DMS 273 (cell line): ENCODE measurements around the gene SPSB2.
A peak's percentile ranks its signal among the peaks of the same experiment; 100 is the strongest.
"Not testable (repeated sequence)": the region's sequence is repeated elsewhere in the genome, so short reads cannot be mapped to it uniquely, and the experiment has no call there.

Experiments used
- DNase-seq: peaks from one replicate; lab custom pipeline; 2025; ENCODE audit not compliant: unreplicated experiment; lab: John Stamatoyannopoulos, UW

Gene SPSB2, protein sequence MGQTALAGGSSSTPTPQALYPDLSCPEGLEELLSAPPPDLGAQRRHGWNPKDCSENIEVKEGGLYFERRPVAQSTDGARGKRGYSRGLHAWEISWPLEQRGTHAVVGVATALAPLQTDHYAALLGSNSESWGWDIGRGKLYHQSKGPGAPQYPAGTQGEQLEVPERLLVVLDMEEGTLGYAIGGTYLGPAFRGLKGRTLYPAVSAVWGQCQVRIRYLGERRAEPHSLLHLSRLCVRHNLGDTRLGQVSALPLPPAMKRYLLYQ

DNA sequence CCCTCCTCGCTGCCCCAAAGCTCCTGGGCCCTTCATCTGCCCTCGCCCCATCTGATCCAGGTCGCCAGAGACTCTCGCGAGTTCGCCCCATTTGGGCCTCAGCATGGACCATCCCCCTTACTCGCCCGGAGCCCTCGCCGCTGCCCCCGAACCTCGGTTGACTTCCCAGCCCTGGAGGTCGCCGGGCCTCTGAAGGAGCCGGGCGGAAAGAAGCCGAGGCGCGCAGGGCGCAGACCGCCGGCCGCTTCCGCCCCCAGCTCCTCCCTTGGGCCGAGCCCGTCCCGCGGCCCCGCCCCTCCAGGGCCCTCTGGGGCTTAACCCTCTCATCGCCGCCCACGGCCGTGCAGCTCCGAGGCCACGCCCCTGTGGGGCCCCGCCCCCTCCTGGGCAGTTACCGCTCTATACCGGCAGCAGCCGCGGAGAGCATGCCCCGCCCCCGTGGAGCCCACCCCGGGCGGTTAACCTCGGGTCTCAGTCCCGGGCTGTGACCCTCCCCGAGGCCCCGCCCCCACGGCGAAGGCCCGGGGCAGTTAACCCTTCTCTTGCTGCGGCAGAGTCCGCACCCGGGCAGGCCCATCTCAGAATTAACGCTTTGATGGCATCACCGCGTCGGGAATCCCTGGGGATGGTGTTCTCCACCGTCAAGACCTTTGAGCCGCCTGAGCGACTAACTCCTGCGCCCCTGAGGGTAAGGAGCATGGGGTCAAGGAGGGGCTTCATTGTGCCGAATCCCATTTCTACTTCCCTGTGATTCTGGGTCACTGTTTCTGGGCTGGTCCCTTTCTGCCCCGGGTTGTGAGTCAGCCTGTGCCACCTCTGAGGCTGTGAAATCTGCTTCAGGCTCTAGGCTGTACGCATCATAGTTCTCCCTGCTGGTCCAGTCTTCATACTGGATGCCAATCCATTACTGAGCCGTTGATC lies at the start of gene SPSB2:
SPSB2 (minus strand) TSS at position 210 of the 921 bp plus-strand sequence. CDS start 402 bp downstream, outside the sequence.
- DNase-seq, result peak; percentile 97

GRCh38 chr12:6921996-6922946 lies 49.2 kb upstream of the SPSB2 start:
- DNase-seq, result no peak

DNA sequence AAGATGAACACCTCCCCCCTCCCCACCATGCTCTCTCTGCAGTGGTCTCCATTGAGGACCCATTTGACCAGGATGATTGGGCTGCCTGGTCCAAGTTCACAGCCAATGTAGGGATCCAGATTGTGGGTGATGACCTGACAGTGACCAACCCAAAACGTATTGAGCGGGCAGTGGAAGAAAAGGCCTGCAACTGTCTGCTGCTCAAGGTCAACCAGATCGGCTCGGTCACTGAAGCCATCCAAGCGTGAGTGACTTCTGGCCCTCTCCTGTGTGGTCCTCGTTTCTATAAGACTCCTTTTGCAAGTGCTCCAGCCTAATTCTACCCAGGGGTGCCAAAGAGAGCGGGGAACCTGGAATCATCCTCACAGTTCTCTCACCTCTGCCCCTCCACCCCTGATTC lies 48.4 kb upstream of the SPSB2 start:
- no peak for DNase-seq

DNA sequence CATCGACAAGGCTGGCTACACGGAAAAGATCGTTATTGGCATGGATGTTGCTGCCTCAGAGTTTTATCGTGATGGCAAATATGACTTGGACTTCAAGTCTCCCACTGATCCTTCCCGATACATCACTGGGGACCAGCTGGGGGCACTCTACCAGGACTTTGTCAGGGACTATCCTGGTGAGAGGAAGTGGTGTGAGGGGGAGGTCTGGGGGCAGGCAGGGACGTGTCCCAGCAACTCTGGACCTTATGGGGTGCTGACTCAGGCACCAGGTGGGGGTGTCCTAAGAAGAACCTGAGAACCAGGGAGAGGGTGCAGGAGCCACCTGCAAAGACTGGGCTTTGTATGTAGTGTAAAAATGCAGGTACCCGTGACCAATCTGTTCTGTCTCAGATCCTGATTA lies 46.5 kb upstream of the SPSB2 start:
- no peak for DNase-seq

GRCh38 chr12:6917491-6918231 lies 44.6 kb upstream of the SPSB2 start:
- no peak for DNase-seq

GRCh38 chr12:6916426-6917200 lies 43.5 kb upstream of the SPSB2 start:
- no peak for DNase-seq

DNA sequence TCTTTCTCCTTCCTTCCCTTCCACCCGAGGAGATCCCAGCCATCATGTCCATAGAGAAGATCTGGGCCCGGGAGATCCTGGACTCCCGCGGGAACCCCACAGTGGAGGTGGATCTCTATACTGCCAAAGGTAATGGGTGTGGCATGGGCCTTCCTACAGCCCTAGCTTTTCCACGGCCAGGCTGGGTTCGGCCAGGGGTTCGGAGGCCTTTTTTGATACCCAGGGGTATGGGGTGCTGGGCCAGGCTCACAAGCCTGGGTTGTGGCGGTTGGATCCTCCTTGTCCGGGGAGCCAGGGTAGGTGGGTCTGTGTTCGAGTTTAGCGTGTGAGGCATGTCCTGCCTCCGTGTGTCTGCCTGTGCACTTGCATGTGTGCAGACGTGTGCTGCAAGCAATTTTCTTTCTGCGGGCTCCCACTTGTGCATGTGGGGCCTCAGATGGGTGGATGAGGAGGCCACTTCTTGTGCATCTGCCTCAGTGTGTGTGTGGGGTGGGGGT lies 42.7 kb upstream of the SPSB2 start:
- DNase-seq, result no peak

- DNase-seq, result no peak
Observed at GRCh38 chr12:6914947-6915788, 42.1 kb upstream of the SPSB2 start.

DNA sequence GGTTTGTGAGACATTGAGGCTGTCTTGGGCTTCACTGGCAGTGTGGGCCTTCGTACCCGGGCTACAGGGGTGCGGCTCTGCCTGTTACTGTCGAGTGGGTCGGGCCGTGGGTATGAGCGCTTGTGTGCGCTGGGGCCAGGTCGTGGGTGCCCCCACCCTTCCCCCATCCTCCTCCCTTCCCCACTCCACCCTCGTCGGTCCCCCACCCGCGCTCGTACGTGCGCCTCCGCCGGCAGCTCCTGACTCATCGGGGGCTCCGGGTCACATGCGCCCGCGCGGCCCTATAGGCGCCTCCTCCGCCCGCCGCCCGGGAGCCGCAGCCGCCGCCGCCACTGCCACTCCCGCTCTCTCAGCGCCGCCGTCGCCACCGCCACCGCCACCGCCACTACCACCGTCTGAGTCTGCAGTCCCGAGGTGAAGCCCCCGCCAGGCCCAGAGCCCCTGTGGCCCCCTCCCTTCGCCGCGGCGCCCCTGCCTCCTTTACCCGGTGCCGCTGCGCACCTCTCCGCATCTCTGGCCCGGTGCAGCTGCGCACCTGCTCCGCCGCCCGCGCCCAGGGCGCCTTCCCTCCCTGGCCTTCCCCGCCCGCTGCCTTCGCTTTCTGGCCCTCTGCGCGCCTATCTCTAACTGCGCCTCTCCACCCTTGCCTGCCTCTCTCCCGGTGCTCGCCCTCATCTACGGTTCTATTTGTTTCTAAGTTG lies 41.3 kb upstream of the SPSB2 start, which contains the start of gene ENO2:
ENO2 (plus strand) TSS at position 335 of the 701 bp plus-strand sequence. CDS start 1,253 bp downstream, outside the sequence.
- peak; percentile 60 for DNase-seq

GRCh38 chr12:6912164-6912935 lies 39.2 kb upstream of the SPSB2 start:
- DNase-seq, result no peak

DNA sequence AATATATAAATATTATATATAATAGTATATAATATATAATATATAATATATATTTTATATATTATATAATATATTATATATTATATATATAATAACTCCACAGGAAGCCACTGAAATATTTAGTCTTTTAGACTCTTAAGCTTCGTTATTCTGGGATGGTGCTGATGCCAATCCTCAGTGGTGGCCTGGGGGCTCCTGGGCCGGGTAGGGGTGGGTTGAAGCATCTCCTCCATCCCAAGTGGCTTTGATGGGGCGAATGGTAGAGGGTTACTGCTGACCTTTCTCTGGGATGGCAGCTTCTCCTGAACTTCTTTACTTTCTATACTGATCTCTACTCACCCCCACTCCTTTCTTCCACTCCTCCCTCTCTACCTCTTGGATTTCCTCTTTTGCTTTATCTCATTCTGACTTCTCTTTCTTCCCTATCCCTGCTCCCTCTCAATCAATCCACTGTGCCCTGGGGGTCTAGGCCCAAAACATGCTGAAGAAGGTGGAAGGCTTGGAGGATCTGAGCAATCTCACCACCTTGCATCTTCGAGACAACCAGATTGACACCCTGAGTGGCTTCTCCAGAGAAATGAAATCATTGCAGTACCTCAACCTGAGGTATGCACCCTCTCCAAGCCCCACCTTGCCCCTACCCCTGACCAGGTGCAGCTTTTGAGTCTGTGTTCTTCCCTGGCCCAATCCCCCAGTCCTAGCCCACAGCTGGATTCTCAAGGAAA lies 36.5 kb upstream of the SPSB2 start:
- DNase-seq, result no peak

DNA sequence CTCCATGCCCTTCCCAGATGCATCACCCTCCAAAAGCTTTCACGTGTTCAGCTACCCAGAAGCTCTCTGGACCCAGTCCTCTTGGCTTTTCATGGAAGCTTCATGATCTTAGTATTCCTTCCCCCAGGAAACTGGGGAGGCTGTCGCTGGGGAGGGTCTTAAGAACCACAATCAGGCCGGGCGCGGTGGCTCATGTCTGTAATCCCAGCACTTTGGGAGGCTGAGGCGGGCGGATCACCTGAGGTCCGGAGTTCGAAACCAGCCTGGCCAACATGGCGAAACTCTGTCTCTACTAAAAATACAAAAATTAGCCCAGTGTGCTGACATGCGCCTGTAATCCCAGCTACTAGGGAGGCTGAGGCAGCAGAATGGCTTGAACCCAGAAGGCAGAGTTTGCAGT lies 35.0 kb upstream of the SPSB2 start:
- not testable (repeated sequence) for DNase-seq

- DNase-seq, result no peak
Observed at GRCh38 chr12:6905414-6906040, 32.4 kb upstream of the SPSB2 start.

DNA sequence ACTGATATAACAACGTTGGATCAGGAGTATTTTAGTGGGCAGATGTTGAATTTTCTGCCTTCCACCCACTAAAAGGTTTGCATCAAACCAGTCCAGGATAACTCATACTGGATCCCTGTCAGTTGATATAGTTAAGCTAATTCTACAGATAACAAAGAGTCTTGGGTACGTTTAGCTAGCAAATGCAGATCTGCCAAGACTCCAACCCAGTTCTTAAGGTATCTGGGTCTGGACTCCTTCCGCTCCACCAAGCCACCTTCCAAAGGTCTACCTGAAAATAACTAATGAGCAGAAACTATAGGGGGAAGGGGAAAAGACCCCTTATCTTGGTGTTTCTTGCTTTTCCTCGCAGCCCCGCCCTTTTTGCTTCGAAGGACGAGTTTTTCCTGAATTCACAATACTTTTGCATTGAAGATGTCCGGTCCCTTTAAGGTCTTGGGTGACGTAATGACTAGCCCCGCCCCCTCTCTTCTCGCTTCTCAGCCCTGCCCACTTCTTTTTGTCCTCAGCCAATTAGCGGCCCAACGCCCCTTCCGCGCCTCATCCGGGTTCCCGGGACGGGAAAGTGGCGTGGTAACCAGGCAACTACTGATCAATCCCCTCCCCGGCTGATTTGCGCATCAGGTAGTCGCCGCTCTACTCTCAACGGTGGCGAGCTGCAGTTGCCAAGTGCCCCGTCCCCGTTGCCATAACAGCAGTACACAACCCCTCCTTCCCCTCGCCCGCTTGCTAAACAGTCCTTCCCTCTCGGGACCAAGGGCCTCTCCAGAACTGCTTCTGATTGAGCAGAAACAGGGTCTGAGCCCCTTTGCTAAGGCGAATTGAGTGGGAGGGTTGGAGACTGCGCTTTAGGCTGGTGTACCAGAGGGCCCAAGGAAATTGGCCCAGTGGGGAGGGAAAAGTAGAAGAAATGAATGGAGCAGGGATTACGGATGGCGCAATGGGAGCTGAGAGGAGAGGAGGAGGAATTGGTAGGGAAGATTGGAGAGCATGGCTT lies 31.5 kb upstream of the SPSB2 start, which contains the start of gene LRRC23:
LRRC23 (plus strand) TSS at position 543 of the 997 bp plus-strand sequence. CDS start 812 bp downstream, outside the sequence.
- DNase-seq, result peak; percentile 96

DNA sequence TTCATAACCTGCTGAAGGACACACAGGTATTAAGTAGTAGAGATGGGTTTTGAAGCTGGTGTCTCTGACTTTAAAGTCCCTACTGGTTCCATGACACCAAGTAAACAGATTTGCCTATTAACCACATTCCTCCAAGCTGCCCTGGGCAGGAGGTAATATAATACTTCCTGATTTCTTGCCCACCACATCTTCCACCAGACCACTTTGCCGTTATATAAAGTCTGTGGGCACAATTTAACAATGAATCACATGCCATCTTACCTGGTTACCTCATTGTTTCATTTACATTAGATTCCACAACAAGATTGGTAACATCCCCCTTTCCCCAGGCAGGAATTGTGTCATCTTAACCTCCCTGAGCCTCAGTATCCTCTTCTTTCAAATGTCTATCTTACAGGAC lies 30.6 kb upstream of the SPSB2 start:
- DNase-seq, result no peak
